Measurements from ENCODE around the gene LMTK2.

Gene LMTK2

GRCh38 chr7:98240961-98241673, 134.5 kb downstream of the LMTK2 start:
- peak in 1 of 2 donors; percentile 15 for DNase-seq

GRCh38 chr7:98241674-98242241, 135.1 kb downstream of the LMTK2 start:
- DNase-seq = no peak

GRCh38 chr7:98242342-98242741, 135.7 kb downstream of the LMTK2 start:
- no peak for DNase-seq

GRCh38 chr7:98242934-98243333, 136.3 kb downstream of the LMTK2 start:
- no peak for DNase-seq

GRCh38 chr7:98244871-98245270, 138.2 kb downstream of the LMTK2 start:
- DNase-seq = no peak

- no peak for DNase-seq
Measured at GRCh38 chr7:98248156-98248555, 141.5 kb downstream of the LMTK2 start.

- DNase-seq = peak in 1 of 2 donors; percentile 10
Measured at GRCh38 chr7:98249106-98249505, 142.4 kb downstream of the LMTK2 start.

- peak; percentile 30 to 68 for DNase-seq
Measured at GRCh38 chr7:98250789-98251188, 144.1 kb downstream of the LMTK2 start.

GRCh38 chr7:98251231-98251600, 144.6 kb downstream of the LMTK2 start:
- peak; percentile 43 to 72 for DNase-seq

- peak; percentile 85 to 89 for DNase-seq
Measured at GRCh38 chr7:98251601-98252424, 145.2 kb downstream of the LMTK2 start, which contains the start of gene TECPR1. TECPR1 (minus strand) TSS chr7:98252232; CDS start chr7:98246146, 6,086 bp downstream.

- DNase-seq = no peak
Measured at GRCh38 chr7:98252425-98253054, 145.9 kb downstream of the LMTK2 start.

- no peak for DNase-seq
Measured at GRCh38 chr7:98254516-98254915, 147.9 kb downstream of the LMTK2 start.

- DNase-seq = peak in 1 of 2 donors; percentile 60
Measured at GRCh38 chr7:98254951-98255610, 148.4 kb downstream of the LMTK2 start.

- DNase-seq = no peak
Measured at GRCh38 chr7:98256431-98256830, 149.8 kb downstream of the LMTK2 start.

- no peak for DNase-seq
Measured at GRCh38 chr7:98257701-98258100, 151.0 kb downstream of the LMTK2 start.
